IPS DF 4.7 (cell line): Measurements from ENCODE around the gene NT5DC4.

Experiments used
- DNase-seq: peaks from one replicate; pipeline ENCODE4 v3.0.0-alpha.2; 2013; ENCODE audit warnings: low spot score; ENCODE audit errors: extremely low read depth

NT5DC4 gene

DNA sequence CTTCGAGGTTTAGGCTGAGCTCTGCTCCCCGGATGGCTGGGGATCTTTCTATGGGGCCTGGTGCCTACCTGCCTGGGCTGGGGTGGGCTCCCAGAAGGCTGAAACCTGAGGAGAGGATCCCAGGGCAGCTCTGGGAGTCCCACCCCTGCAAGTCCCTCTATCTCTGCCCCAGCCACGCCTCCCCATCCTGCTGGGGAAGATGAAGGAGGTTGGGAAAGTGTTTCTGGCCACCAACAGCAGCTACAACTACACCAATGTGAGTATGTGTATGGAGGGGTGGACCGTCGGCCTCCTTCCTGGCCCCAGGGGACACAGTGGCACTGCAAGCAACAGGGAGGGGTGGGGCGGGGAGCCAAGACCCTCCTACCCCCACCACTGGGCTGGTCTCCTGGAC lies 2.7 kb downstream of the NT5DC4 start:
- no peak for DNase-seq

DNA sequence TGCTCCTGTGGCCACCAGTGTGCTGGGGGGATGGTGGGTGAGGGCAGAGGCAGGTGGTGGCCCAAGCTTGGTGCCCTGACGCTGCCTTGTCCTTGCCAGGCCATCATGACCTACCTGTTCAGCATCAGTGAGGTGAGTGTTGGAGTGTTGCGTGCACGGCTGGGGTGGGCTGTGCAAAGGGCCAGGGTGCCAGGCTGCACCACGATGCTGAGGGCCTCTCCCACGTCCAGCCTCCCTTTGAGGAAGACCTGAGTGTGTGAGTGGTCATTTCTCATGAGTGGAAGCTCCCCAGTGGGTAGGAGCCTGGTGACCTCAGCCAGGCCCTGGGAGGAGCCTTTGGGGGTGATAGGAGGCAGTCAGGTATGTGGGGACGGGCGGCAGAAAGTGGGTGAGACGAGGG lies 3.2 kb downstream of the NT5DC4 start:
- DNase-seq, result no peak

DNA sequence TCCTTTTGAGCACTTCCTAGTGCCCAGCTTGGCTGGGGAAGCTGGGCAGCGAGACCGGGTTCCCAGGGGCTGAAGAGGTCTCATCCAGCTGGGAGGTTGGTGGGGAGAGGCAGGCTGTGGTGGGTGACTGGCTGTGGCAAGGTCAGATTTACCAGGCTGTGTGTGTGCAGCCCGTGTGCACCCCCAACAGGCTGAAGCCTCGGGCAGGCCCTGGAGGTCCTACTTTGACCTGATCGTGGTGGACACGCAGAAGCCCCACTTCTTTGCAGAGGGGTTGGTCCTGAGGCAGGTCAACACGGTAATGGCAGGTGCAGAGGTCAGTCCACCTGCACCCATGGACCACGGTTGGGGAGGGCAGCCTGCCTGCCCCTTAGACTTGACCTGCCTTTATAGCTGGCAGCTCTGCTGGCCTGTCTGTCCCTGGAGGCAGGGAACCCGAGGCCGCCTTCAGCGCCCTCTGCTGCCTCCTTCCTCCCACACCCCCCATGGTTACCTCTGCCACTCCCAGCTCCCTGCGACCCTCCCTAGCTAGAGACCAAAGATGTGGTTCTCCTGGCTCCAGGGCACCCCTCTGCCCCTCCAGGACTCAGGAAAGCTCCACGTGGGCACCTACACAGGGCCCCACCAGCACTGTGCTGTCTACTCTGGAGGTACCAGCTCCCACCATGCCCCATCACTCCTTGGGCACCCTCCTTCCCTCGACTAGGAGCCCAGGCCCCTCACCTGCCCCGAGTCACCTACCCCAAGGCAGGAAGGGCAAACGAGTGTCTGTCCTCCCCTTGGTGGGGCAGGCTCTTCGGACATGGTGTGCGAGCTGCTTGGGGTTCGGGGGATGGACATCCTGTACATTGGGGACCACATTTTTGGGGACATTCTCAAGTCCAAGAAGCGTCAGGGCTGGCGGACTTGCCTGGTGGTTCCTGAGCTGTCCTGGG lies 4.0 kb downstream of the NT5DC4 start:
- no peak for DNase-seq

DNA sequence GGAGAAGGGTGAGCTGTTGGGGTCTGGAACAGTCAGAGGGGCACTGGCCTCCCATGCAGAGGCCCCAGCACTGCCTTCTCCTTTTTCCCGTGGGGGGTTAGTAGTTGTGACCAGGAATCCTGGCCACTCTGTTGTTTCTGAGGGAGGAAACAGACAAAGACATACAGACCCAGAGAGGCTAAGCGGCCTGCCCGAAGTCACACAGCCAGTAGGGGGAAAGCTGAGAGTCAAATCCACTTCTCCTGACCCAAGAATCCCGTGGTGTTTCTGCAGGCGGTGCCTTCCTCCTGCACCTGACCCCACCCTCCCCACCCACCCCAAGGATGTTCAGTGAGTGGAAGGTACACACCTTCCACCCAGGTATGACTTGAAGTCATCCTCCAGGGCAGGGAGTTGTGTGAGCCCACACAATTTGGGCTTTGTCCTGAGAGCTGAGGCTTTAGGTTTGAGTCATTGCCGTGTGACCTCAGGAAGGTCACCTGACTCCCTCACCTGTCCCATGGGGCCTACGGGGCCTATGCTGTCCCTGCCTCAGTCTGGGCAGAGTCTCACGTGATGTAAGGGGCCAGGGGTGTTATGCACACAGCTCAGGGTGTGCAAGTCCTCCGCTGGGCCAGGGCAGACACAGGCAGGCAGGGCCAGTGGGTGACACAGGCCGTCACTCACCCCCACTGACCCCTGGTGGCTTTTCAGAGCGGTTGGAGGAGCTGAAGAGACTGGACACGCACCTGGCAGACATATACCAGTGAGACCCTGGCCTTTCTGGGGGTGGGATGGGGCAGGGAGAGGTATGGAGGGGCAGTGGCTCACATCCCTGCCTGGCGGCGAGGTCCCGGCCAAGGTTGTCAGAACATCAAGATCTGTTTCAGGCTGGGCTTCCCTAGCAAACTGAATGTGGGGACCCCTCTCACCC lies 5.0 kb downstream of the NT5DC4 start:
- no peak for DNase-seq

DNA sequence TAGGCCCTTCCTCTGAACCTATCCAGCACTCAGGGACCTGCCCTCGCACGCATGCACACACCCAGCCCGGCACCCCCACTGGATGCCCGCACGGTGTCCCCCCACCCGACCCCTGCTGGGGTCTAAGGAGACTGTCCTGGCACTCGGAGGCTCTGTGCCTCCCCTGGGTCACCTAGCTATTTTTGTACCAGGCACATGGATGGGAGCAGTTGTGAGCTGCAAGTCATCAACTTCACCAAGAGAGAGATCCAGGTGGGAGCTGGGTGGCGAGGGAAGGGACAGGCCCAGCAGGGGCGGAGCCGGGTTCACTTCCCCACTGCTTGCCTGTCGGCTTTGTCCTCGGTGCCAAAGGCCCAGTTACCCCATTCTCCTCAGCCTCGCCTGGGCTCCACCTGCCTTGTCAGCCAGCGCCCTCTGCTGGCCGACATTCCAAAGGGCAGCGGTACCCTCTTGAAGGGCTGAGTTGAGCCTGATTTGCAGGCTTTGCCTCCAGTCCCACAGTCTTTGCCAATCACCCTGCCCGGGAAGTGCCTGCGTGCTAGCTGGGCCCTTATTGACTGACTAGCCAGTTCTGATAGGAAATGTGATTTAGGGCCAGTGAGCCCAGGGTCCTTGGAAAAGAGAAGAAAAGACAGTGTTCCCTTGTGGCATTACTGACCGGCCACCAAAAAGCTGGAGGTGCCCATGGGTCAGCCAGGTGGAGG lies 5.8 kb downstream of the NT5DC4 start:
- peak; percentile 81 for DNase-seq

DNA sequence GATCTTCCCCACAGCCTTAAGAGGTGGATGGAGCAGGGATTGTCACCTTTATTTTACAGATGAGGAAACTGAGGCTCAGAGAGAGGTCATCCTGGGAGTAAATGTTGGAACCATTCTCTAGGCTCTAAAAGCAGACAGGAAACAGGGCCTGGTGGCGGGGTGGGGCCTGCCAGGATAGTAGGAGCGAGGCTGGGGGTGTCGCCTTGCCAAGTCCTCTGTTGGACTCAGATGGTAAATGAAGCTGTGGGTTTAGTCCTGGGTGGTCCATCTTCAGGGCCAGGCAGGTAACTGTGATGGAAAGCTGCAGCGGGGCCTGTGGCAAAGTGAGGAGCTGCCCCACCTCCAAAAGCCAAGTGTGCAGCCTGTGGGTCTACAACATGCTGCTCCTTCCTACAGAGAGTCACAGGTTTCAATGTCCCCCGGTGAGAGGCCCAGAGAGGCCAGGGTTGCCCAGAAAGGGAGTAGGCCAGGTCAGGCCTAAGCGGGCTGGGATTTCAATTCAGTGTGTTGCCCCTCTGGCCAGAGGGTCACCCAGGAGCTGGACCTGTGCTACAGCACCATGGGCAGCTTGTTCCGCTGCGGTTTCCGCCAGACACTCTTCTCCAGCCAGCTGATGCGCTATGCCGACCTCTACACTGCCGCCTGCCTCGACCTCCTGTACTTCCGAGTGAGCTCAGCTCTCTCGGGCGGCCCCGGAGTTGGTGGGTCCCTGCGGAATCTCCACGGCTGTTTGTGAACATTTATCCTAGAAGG lies 6.6 kb downstream of the NT5DC4 start:
- DNase-seq, result no peak

DNA sequence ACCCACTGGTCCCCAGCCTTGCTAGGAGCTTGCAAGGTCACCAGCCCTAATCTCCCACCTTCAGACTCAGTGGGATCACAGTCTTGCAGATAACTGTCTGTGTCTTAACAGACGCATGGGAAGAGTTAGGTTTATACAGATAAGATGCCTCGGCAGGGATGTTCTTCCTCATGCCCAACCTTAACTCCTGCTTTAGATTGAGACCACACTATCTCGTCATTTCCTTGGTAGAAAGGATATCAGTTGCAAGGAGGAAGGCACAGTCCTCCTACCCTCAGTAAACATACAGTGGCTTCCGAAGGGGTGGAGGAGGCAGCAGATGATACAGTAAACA lies 7.2 kb downstream of the NT5DC4 start:
- DNase-seq, result no peak

DNA sequence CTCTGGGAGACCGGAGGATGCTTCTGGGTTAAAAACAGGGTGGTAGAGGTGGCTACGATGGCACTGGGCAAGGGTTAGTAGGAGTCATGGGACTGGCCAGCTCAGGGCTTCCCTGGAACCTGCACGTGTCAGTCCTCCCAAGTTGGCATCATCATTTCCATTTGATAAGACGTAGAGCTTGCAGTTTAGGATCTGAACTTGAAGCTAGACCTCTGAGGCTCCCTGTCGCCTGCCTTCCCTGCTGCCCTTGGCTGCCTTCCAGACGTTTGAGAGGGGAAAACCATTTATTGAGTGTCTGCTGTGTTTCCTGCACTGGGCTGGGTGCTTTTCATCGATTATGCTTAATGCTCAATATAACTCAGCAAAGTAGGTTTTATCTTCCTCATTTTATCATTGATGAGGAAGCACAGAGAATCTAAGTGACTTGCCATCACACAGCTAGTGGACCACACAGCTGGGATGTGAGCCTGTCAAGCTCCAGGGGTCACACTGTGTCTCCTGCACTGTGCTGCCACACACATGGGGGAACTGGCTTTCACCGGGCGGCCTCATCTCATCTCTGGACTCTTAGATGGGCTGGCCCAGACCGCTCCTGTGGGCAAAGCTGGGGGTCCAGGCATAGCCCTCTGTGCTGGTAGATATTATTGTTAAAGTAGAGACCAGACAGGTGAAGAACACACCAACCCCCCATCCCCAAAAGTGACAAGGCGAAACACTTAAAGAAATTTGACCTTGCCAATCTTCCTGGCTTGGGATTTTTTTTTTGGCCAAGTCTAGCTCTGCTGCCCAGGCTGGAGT lies 7.8 kb downstream of the NT5DC4 start:
- no peak for DNase-seq

DNA sequence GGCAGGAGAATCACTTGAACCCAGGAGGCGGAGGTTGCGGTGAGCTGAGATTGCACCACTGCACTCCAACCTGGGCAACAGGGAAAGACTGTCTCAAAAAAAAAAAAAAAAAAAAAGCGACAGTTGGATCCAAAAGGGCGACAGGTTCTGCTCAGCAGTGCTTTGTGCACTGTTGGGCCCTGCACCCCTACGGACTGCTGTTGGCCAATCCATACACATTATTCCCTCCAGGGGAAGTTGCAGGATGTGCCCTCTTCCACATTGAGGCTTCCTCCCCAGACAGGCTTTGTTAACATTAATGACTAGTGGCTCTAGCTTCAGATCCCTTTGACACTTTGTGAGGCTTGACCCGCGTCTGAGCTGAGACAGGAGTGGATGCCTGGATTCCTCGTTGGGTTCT lies 9.4 kb downstream of the NT5DC4 start:
- no peak for DNase-seq

DNA sequence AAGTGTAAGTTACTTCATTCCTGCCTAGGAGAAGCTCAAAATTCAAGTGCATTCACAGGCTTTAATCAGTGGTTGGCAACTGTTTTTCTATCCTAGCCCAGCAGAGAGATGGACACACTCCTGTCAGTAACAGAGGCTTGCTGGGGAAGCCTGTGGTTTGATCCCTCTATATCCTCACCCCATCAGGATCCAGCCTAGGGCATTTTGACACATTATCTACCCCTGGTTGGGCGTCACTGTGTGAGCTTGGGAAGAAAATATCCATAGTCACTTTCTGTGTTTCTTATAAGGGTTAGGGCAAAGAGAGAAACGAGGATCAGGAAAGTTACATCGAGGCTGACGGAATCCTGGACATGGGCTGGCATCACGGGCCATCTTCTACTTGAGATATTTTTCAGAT lies 10.0 kb downstream of the NT5DC4 start:
- DNase-seq, result no peak

DNA sequence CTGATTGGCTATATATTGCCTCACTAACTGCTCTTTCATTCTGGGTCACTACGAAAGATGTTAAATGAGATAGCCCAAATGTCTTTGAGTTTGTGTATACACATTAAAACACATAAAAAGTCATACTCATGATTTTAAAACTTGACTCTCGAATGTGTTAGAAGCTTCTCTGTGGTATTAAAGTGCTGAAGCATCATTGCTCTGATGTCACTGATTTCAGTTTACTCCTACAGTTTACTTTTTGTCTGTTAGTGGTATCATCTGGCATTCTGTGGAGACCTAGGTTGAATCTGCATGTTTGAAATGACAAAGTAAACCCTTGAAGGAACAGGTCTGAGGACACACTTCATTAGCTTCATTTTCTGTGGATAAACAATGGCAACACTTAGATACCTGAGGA lies 10.7 kb downstream of the NT5DC4 start:
- DNase-seq, result no peak

DNA sequence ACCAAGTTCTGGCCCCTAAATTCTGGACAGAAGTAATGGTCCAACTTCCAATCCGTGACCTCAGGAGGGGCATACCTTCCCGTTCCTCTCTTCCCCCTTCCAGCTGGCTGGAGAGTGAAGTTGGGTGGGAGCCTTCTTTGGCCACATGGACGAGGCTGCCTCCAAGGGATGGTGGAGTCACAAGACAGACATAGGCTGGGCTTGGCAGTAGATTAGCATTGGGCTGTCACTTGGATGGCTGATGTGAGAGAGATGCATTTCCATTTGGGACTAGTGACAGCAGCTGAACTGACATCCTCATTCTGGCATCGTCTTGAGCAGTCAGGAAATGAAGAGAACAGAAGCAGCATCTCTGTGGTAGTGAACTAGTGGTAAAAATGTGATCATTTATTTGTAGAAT lies 12.6 kb downstream of the NT5DC4 start:
- no peak for DNase-seq

DNA sequence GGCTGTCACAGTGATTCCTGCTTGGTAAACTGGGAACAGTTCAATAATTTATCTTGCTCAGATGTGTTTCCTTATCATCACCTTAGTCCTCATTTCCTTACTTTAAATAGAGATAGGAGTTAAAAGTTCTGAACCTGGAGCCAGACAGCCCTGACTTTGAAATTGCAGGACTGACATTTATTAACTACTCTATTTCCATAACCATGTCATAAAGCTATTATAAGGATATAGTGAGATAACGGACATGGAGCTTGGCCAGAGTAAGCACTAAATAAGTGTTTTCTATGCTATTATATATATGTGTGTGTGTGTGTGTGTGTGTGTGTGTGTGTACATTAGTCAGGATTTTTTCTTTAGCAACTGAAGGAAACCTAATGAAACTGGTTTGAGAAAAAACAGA lies 13.1 kb downstream of the NT5DC4 start:
- DNase-seq, result no peak

DNA sequence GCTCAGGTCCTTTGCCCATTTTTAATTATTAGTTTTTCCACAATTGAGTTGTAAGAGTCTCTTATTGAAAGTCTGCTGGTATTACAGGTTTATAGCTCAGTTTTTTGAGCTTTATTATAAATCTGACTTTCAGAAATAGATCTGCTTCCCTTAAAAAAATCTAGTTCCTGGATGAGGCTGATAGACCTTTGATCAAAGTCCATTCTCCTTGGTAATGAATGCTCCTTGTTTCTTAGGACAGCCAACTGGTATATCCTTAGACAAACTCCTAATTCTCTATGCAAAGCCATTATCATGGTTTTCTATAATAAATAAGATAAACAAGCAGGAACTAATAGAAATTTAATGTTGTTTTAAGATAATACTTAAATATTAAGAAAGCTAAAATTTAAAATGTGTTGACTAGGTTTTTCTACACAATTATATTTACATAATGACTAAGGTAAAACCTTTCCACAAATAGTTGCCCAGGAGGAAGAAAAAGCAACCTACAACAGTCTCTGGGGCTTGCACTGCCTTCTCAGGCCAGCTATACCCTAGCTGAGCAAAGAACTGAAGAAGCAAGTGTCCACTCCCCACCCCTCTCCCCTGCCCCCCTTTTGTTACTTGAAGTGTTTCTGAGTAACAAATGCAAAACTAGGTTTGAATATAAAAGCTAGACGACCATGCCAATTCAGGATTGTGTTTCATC lies 16.9 kb downstream of the NT5DC4 start:
- no peak for DNase-seq

DNA sequence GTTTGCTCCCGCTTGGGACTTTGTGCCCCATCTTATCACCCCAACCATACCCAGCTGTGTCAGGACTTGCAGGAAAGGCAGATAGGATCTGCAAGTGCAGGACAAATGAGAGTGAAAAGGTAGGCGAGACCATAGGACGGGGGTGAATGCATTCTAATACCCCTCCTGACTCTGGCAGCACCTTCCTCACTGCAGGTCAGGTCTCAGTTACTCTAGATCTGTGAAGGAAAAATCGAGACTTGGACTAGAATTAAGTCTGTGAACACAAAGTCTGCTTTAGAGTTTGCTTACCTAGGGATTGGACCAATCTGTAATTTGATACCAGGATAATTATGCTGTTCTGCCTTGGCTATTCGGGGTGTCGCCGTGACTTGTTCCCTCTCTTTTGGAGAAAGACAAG lies 19.7 kb downstream of the NT5DC4 start:
- no peak for DNase-seq

DNA sequence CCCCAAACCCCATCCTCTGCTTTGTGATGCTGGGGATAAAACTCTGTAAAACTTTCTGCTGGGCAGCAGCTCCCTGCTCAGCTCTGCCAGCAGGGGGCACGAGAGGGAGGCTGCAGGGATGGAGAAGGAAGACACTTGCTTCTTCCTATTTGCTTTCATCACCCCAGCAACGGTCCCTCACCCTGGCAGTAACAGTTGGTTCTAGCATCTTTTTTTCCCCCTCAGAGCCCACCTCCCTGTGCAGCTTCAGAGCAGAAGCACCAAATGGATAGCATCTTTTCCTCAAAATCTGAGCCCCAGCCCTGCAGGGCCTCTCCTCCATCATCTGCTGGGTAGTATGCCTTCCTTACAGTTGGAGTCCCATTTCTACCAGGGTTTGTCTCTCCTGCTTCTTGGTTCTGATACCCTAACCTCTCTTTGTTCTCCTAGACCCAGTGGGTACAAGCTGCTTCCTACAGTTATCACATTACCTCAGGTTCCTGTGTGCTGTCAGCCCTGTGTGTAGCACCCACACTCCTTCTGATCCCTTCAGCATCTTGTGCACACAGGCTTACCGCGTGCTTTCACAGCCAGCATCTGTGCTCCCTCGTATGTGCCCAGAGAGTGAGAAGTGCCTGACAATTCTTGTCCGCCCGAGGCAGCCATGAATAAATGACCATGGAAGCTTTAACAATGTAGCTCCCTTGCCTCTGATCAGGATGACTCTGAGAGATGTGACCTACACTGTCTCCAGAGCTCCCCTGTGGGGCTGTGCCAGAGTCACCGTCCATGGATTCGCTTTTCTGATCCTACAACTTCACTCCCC lies 29.1 kb downstream of the NT5DC4 start:
- no peak for DNase-seq

DNA sequence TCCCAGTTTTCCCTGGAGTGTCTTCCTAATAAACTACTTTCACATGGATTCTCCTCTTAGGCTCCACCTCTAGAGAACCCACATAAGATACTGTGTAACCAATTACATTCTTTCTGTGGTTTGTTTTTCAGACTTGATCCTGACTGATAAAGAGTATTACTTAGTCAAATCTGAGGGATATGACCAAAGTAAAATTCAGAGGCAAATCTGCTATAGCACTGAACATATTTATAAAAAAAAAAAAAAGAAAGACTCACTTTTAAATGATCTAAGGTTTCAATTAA lies 29.7 kb downstream of the NT5DC4 start:
- no peak for DNase-seq

DNA sequence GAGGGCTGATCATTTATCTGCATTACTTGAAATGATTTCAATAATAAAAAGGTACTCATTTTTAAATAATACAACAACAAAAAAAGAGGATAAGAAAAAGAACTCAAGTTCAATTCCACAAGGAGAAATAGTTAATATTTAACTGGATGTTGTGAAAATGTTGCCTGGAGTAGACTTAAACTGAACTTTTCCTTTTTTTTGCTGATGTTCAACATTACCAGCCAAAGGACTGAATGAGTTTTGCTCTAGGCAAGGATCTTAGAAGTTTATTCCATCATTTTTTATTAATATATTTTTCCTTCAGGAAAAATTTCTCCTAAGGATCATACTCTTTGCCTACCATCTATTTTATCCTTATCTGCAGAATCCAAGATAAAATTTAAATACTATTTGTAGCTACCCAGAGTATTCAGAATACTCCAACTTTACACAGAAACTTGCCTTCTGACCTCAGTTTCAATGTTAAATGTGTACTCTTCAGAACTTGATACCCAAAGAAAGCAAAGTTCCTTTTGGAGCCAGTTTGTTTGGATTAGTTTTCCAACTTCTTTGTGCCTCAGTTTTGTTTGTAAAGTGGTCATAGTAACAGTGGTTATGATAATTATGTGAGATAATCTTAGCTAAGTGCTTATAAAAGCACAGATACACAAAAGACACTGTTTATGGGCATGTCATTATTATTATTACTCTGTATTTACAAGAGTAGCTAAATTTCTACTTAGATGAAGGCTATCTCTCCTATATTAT lies 30.8 kb downstream of the NT5DC4 start:
- no peak for DNase-seq
